ENCODE measurements around the gene TMEM164. TPM values are rescaled to one million over a fixed set of nuclear protein-coding genes. Genes with fewer than 3 reads are reported as not detected.
"Not testable (repeated sequence)": the region's sequence is repeated elsewhere in the genome, so short reads cannot be mapped to it uniquely, and the experiment has no call there.

Gene TMEM164
- polyA plus RNA-seq, 2 donors = 7.1 to 11.9 TPM

DNA sequence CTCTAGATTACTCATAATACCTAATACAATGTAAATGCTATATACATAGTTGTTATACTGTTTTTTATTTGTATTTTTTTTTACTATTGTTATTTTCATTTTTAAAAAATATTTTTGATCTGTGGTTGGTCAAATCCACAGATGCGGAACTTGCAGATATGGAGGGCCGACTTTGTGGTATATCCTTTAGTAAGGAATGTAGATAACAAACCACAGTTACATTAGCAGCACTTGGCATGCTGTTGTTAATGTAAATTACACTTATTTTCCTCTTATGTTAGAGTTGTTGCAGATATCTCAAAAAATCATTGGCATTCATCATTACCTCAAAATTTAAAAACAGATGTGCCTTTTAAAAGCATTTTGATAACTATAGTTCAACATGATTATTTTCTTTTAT is 151.0 kb downstream of the TMEM164 start:
- Histone ChIP-seq H3K4me1 (ENCODE audit: control insufficient read depth in 2 of 2, insufficient read depth in 2 of 2, low read length in 1 of 2) (no peaks in the 10 kb centered on the region), H3K4me3 (ENCODE audit: low read depth in 1 of 2, low read length in 2 of 2) (no peak overlapping the region), H3K36me3 (ENCODE audit: control insufficient read depth in 2 of 2, insufficient read depth in 2 of 2, low read length in 1 of 2) (no peaks in the 10 kb centered on the region), H3K27ac (ENCODE audit: low read depth in 2 of 2, low read length in 1 of 2) (no peak overlapping the region), H3K27me3 (ENCODE audit: control insufficient read depth in 1 of 2, insufficient read depth in 2 of 2, low read length in 2 of 2) (peaks cover 0 to 9% of the 10 kb centered on the region in 2 donors), H3K9me3 (ENCODE audit: control insufficient read depth in 2 of 2, insufficient read depth in 1 of 2, low read depth in 1 of 2, low read length in 1 of 2) (no peaks in the 10 kb centered on the region)
- 82 to 91% methylated on average over 2 of the region's 2 CpGs for WGBS, 2 donors

DNA sequence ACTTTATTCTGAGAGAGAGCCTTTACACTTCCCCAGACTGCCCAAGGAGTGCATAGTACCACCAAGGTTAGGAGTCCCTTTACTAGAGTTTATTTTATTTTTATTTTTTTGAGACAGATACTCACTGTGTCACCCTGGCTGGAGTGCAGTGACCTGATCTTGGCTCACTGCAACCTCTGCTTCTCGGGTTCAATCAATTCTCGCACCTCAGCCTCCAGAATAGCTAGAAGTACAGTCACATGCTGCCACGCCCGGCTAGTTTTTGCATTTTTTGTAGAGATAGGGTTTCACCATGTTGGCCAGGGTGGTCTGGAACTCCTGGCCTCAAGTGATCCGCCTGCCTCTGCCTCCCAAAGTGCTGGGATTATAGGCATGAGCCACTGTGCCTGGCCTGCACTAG is 151.4 kb downstream of the TMEM164 start:
- WGBS, 2 donors = 74 to 93% methylated on average over 5 of the region's 5 CpGs
- not testable (repeated sequence) for H3K4me1 ChIP-seq (ENCODE audit: control insufficient read depth in 2 of 2, insufficient read depth in 2 of 2, low read length in 1 of 2); H3K9me3 ChIP-seq (ENCODE audit: control insufficient read depth in 2 of 2, insufficient read depth in 1 of 2, low read depth in 1 of 2, low read length in 1 of 2); H3K27me3 ChIP-seq (ENCODE audit: control insufficient read depth in 1 of 2, insufficient read depth in 2 of 2, low read length in 2 of 2); H3K4me3 ChIP-seq (ENCODE audit: low read depth in 1 of 2, low read length in 2 of 2); H3K27ac ChIP-seq (ENCODE audit: low read depth in 2 of 2, low read length in 1 of 2); H3K36me3 ChIP-seq (ENCODE audit: control insufficient read depth in 2 of 2, insufficient read depth in 2 of 2, low read length in 1 of 2)

GRCh38 chrX:110155759-110156158 is 152.8 kb downstream of the TMEM164 start:
- peaks cover 0 to 6% of the 10 kb centered on the region in 2 donors for H3K27me3 ChIP-seq (ENCODE audit: control insufficient read depth in 1 of 2, insufficient read depth in 2 of 2, low read length in 2 of 2)
- WGBS, 2 donors = 73 to 100% methylated on average over 1 of the region's 1 CpG

DNA sequence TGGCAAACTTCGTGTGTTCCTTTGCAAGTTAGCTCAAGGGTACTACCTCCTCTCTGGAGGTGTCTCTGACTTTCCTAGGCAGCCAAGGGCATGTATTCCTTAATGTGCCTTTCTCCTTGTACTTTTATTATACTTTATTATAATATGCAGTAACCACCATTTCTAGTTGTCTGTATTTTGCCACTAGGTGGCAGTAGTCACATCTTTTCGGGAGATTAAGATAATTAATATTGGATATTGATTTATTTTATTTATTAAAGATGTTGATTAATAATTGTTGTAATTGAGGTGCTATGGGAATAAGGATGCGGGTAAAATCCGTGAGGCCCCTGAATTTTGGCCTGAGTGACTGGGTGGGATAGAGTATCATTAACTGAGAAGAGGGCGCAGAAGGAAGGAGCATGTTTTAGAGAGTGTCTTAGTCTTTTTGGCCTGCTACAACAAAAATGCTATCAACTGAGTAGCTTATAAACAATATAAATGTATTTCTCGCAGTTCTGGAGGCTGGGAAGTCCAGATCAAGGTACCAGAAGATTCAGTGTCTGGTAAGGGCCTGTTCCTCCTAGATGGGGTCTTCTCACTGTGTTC is 153.3 kb downstream of the TMEM164 start:
- H3K4me3 ChIP-seq (ENCODE audit: low read depth in 1 of 2, low read length in 2 of 2) = no peak overlapping the region
- peaks cover 0 to 6% of the 10 kb centered on the region in 2 donors for H3K27me3 ChIP-seq (ENCODE audit: control insufficient read depth in 1 of 2, insufficient read depth in 2 of 2, low read length in 2 of 2)
- no peaks in the 10 kb centered on the region for H3K4me1 ChIP-seq (ENCODE audit: control insufficient read depth in 2 of 2, insufficient read depth in 2 of 2, low read length in 1 of 2)
- WGBS, 2 donors = 61 to 77% methylated on average over 6 of the region's 6 CpGs
- no peak overlapping the region for H3K27ac ChIP-seq (ENCODE audit: low read depth in 2 of 2, low read length in 1 of 2)
- H3K36me3 ChIP-seq (ENCODE audit: control insufficient read depth in 2 of 2, insufficient read depth in 2 of 2, low read length in 1 of 2) = no peaks in the 10 kb centered on the region
- H3K9me3 ChIP-seq (ENCODE audit: control insufficient read depth in 2 of 2, insufficient read depth in 1 of 2, low read depth in 1 of 2, low read length in 1 of 2) = no peaks in the 10 kb centered on the region

More at GRCh38 chrX:110155759-110156158, 152.8 kb downstream of the TMEM164 start:
- no peak overlapping the region for H3K4me3 ChIP-seq (ENCODE audit: low read depth in 1 of 2, low read length in 2 of 2)
- H3K9me3 ChIP-seq (ENCODE audit: control insufficient read depth in 2 of 2, insufficient read depth in 1 of 2, low read depth in 1 of 2, low read length in 1 of 2) = no peaks in the 10 kb centered on the region
- no peaks in the 10 kb centered on the region for H3K4me1 ChIP-seq (ENCODE audit: control insufficient read depth in 2 of 2, insufficient read depth in 2 of 2, low read length in 1 of 2)
- no peak overlapping the region for H3K27ac ChIP-seq (ENCODE audit: low read depth in 2 of 2, low read length in 1 of 2)
- H3K36me3 ChIP-seq (ENCODE audit: control insufficient read depth in 2 of 2, insufficient read depth in 2 of 2, low read length in 1 of 2) = no peaks in the 10 kb centered on the region

- no peaks in the 10 kb centered on the region for H3K4me1 ChIP-seq (ENCODE audit: control insufficient read depth in 2 of 2, insufficient read depth in 2 of 2, low read length in 1 of 2)
- H3K27me3 ChIP-seq (ENCODE audit: control insufficient read depth in 1 of 2, insufficient read depth in 2 of 2, low read length in 2 of 2) = peaks cover 0 to 6% of the 10 kb centered on the region in 2 donors
- no peaks in the 10 kb centered on the region for H3K36me3 ChIP-seq (ENCODE audit: control insufficient read depth in 2 of 2, insufficient read depth in 2 of 2, low read length in 1 of 2)
- no peaks in the 10 kb centered on the region for H3K9me3 ChIP-seq (ENCODE audit: control insufficient read depth in 2 of 2, insufficient read depth in 1 of 2, low read depth in 1 of 2, low read length in 1 of 2)
- H3K4me3 ChIP-seq (ENCODE audit: low read depth in 1 of 2, low read length in 2 of 2) = no peak overlapping the region
- WGBS, 2 donors = 56 to 84% methylated on average over 1 of the region's 1 CpG
- no peak overlapping the region for H3K27ac ChIP-seq (ENCODE audit: low read depth in 2 of 2, low read length in 1 of 2)
Measured at GRCh38 chrX:110157444-110157843, 154.5 kb downstream of the TMEM164 start.

DNA sequence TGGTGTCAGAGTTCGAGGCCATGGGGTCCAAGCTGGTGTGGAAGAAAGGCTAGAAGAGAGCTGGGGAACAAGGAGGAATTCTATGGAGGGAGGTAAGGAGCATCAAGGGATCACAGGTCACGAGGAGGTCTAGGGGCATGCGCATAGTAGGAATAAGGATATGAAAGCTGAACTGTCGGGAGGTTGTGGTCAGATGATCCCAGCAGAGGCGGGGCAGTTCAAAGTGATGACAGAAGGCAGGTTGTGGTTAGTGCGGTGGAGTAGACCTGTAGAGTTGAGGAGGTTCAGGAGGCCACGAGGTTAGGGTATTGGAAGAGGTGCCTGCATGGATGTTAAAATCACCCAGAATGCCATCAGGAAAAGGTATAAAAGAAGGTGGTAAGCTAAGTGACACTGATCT is 156.3 kb downstream of the TMEM164 start:
- Histone ChIP-seq H3K9me3 (ENCODE audit: control insufficient read depth in 2 of 2, insufficient read depth in 1 of 2, low read depth in 1 of 2, low read length in 1 of 2) (no peaks in the 10 kb centered on the region), H3K4me3 (ENCODE audit: low read depth in 1 of 2, low read length in 2 of 2) (no peak overlapping the region), H3K27ac (ENCODE audit: low read depth in 2 of 2, low read length in 1 of 2) (no peak overlapping the region), H3K4me1 (ENCODE audit: control insufficient read depth in 2 of 2, insufficient read depth in 2 of 2, low read length in 1 of 2) (no peaks in the 10 kb centered on the region), H3K27me3 (ENCODE audit: control insufficient read depth in 1 of 2, insufficient read depth in 2 of 2, low read length in 2 of 2) (peaks cover 0 to 6% of the 10 kb centered on the region in 2 donors), H3K36me3 (ENCODE audit: control insufficient read depth in 2 of 2, insufficient read depth in 2 of 2, low read length in 1 of 2) (no peaks in the 10 kb centered on the region)
- WGBS, 2 donors = 59 to 78% methylated on average over 7 of the region's 7 CpGs

DNA sequence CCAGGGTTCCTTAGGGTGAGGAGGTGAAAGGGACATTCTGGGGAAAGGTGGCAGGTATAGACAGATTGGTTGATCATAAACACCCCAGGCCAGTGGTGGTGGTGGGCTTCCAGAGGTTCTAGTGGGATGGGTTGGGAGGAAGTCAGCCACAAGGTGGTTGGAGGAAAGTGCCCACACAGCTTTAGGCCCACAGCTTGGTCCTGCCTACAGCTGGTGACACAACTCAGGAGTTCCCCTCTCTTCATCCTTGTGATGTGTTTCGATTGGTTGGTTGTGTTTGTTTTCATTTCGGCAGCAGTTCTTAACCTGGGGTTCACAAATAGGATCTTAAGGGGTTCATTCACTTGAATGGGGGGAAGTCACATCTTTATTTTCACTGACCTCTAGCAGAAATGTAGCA is 157.0 kb downstream of the TMEM164 start:
- Histone ChIP-seq H3K27me3 (ENCODE audit: control insufficient read depth in 1 of 2, insufficient read depth in 2 of 2, low read length in 2 of 2) (peaks cover 0 to 1% of the 10 kb centered on the region in 2 donors), H3K27ac (ENCODE audit: low read depth in 2 of 2, low read length in 1 of 2) (no peak overlapping the region), H3K4me1 (ENCODE audit: control insufficient read depth in 2 of 2, insufficient read depth in 2 of 2, low read length in 1 of 2) (no peaks in the 10 kb centered on the region), H3K36me3 (ENCODE audit: control insufficient read depth in 2 of 2, insufficient read depth in 2 of 2, low read length in 1 of 2) (no peaks in the 10 kb centered on the region), H3K4me3 (ENCODE audit: low read depth in 1 of 2, low read length in 2 of 2) (no peak overlapping the region), H3K9me3 (ENCODE audit: control insufficient read depth in 2 of 2, insufficient read depth in 1 of 2, low read depth in 1 of 2, low read length in 1 of 2) (no peaks in the 10 kb centered on the region)
- 68 to 70% methylated on average over 2 of the region's 2 CpGs for WGBS, 2 donors

DNA sequence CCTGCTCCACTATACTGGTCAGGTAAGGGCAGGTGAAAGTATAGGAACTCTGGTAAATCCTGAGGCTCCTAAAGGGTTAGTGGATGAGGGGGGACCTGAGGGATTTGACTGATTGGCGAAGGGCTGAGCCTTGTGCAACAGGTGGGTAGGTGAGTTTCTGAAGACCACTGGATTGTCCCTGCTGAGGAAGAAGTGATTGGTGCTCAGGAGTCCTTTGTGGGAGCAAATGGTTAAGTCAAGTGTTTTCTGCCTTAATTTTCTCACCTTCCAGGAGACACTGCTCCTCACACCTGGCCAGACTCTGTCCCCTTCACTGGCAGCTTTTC is 158.4 kb downstream of the TMEM164 start:
- H3K27ac ChIP-seq (ENCODE audit: low read depth in 2 of 2, low read length in 1 of 2) = no peak overlapping the region
- no peaks in the 10 kb centered on the region for H3K27me3 ChIP-seq (ENCODE audit: control insufficient read depth in 1 of 2, insufficient read depth in 2 of 2, low read length in 2 of 2)
- 59 to 100% methylated on average over 1 of the region's 1 CpG for WGBS, 2 donors
- H3K36me3 ChIP-seq (ENCODE audit: control insufficient read depth in 2 of 2, insufficient read depth in 2 of 2, low read length in 1 of 2) = no peaks in the 10 kb centered on the region
- H3K4me1 ChIP-seq (ENCODE audit: control insufficient read depth in 2 of 2, insufficient read depth in 2 of 2, low read length in 1 of 2) = no peaks in the 10 kb centered on the region
- H3K9me3 ChIP-seq (ENCODE audit: control insufficient read depth in 2 of 2, insufficient read depth in 1 of 2, low read depth in 1 of 2, low read length in 1 of 2) = no peaks in the 10 kb centered on the region
- H3K4me3 ChIP-seq (ENCODE audit: low read depth in 1 of 2, low read length in 2 of 2) = no peak overlapping the region

DNA sequence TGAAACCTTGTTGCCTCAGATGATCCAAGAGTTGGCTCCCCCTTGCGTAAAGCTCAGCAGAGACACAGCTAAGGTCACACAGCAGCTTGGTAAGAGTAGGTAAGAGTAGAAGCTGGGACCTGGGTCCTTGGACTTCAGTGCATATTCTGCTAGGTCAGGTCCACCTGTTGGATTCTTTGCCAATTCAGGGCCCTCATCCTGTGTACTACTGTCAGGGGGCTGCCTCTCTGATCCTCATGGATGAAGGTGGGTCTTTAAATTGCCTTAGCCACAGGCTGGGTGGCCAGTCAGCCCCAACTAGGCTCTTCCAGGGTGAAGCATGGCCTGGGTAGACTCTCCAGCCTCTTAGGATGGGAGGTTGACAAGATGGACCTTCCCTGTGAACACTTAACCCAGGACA is 159.2 kb downstream of the TMEM164 start:
- peak overlapping the region in 1 of 2 donors; percentile 27 for H3K27ac ChIP-seq (ENCODE audit: low read depth in 2 of 2, low read length in 1 of 2)
- 88 to 98% methylated on average over 1 of the region's 1 CpG for WGBS, 2 donors

GRCh38 chrX:110162867-110163266 is 160.0 kb downstream of the TMEM164 start:
- H3K27ac ChIP-seq (ENCODE audit: low read depth in 2 of 2, low read length in 1 of 2) = no peak overlapping the region
- no peaks in the 10 kb centered on the region for H3K9me3 ChIP-seq (ENCODE audit: control insufficient read depth in 2 of 2, insufficient read depth in 1 of 2, low read depth in 1 of 2, low read length in 1 of 2)
- H3K27me3 ChIP-seq (ENCODE audit: control insufficient read depth in 1 of 2, insufficient read depth in 2 of 2, low read length in 2 of 2) = no peaks in the 10 kb centered on the region
- WGBS, 2 donors = 36 to 41% methylated on average over 1 of the region's 1 CpG
- H3K4me3 ChIP-seq (ENCODE audit: low read depth in 1 of 2, low read length in 2 of 2) = no peak overlapping the region
- no peaks in the 10 kb centered on the region for H3K4me1 ChIP-seq (ENCODE audit: control insufficient read depth in 2 of 2, insufficient read depth in 2 of 2, low read length in 1 of 2)
- no peaks in the 10 kb centered on the region for H3K36me3 ChIP-seq (ENCODE audit: control insufficient read depth in 2 of 2, insufficient read depth in 2 of 2, low read length in 1 of 2)

More for the DNA sequence above, 159.2 kb downstream of the TMEM164 start:
- Histone ChIP-seq H3K9me3 (ENCODE audit: control insufficient read depth in 2 of 2, insufficient read depth in 1 of 2, low read depth in 1 of 2, low read length in 1 of 2) (no peaks in the 10 kb centered on the region), H3K4me1 (ENCODE audit: control insufficient read depth in 2 of 2, insufficient read depth in 2 of 2, low read length in 1 of 2) (no peaks in the 10 kb centered on the region), H3K4me3 (ENCODE audit: low read depth in 1 of 2, low read length in 2 of 2) (no peak overlapping the region), H3K27me3 (ENCODE audit: control insufficient read depth in 1 of 2, insufficient read depth in 2 of 2, low read length in 2 of 2) (no peaks in the 10 kb centered on the region), H3K36me3 (ENCODE audit: control insufficient read depth in 2 of 2, insufficient read depth in 2 of 2, low read length in 1 of 2) (no peaks in the 10 kb centered on the region)

Data from esophagus (tissue), 2 donors.